Ishikawa (cell line): Measurements from ENCODE around the gene SF3B2.
A peak's percentile ranks its signal among the peaks of the same experiment; 100 is the strongest.

Experiments
- CEBPB ChIP-seq: IDR thresholded peaks from 2 replicates; pipeline ENCODE4 v1.6.1; 2012
- RAD21 ChIP-seq: IDR thresholded peaks from 2 replicates; pipeline ENCODE4 v1.6.1; 2012; ENCODE audit warnings: low read depth

DNA sequence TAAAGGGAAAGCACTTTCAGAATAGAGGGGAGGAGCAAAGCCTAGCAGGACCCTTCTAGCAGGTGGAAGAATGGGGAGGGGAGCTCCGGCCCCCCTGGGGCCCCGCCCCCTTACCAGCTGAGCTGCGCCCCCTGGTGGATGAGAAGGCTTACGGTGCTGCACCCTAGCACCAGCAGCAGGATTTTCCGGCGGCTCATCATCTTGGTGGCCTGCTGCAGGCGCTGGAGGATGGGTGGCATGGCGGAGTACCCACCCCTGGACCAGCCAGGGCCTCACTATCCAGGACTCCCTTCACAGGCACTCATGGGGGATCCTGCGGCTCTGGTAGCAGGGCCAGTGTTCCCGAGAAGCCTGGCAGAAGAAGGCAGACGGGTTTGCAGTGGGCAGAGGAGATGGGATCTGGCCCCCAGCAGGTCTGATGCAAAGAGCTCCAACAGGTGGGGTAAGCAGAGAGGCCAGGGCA lies 7.0 kb upstream of the SF3B2 start:
- TF ChIP-seq CEBPB (no peak), RAD21 (peak; percentile 56)
